Aorta (tissue), 5 donors: Measurements from ENCODE around the gene ZNF280C. TPM values are rescaled to one million over a fixed set of nuclear protein-coding genes. Genes with fewer than 3 reads are reported as not detected.

Experiments
- ATAC-seq: fragments of 200-7000 bp; cut with Tn5 transposase; one replicate; pipeline ENCODE4 v1.9.1; 2022; ENCODE audit warnings: moderate library complexity; ENCODE audit not compliant: low FRiP score
- DNase-seq, 2 donors: peaks; one replicate each; pipeline ENCODE4 v3.0.0-alpha.2; 2020
- H3K27ac ChIP-seq, 2 donors: one replicate each; pipeline ENCODE4 v1.5.1; 2013; ENCODE audit warnings: low read length in 2 of 2, mild to moderate bottlenecking in 2 of 2, moderate library complexity in 2 of 2, control low read depth in 1 of 2, inconsistent platforms in 1 of 2, low read depth in 1 of 2
- H3K27me3 ChIP-seq, 2 donors: one replicate each; pipeline ENCODE4 v1.6.1; 2013; ENCODE audit warnings: control low read depth in 1 of 2, low read length in 1 of 2, mild to moderate bottlenecking in 1 of 2, moderate library complexity in 1 of 2; ENCODE audit not compliant: insufficient read depth in 2 of 2, control insufficient read depth in 1 of 2
- H3K36me3 ChIP-seq, 2 donors: one replicate each; pipeline ENCODE4 v1.6.1; 2013; ENCODE audit warnings: control low read depth in 1 of 2, low read length in 1 of 2, mild to moderate bottlenecking in 1 of 2; ENCODE audit not compliant: insufficient read depth in 2 of 2, control insufficient read depth in 1 of 2
- H3K4me1 ChIP-seq, 2 donors: one replicate each; pipeline ENCODE4 v1.6.1; 2013; ENCODE audit warnings: low read length in 2 of 2, control low read depth in 1 of 2, mild to moderate bottlenecking in 1 of 2, moderate library complexity in 1 of 2; ENCODE audit not compliant: insufficient read depth in 2 of 2, control insufficient read depth in 1 of 2
- H3K4me3 ChIP-seq, 2 donors: one replicate each; pipeline ENCODE4 v1.5.1; 2013; ENCODE audit warnings: low read length in 2 of 2, control low read depth in 1 of 2, mild to moderate bottlenecking in 1 of 2
- H3K9me3 ChIP-seq: one replicate; pipeline ENCODE4 v1.6.1; 2013; ENCODE audit warnings: mild to moderate bottlenecking, low read length; ENCODE audit not compliant: control insufficient read depth
- WGBS, 2 donors: extraction: QIAGEN DNeasy Blood & Tissue Kit; methylation state at CpG; one replicate each; pipeline ENCODE4 v1.1.7; 2013; 5-methylcytosine and 5-hydroxymethylcytosine counted together
- intact Hi-C, 2 donors: fragments of 100-400 bp; cut with DNase I; formaldehyde crosslinking; loops; one replicate each; pipeline versions ENCODE4 v1.14.2 to v1.15.0; 2022
- long read RNA-seq, 2 donors: library from polyadenylated mRNA; unstranded; transcript quantifications; one replicate each; pipeline ENCODE4 v2.0.0, GENCODE V29; 2020 to 2021
- polyA plus RNA-seq, 2 donors: library from polyadenylated mRNA; stranded (reverse); fragments of 200-250 nt; gene quantifications; one replicate each; pipeline ENCODE4 v1.2.3, GENCODE V29; 2013
- total RNA-seq, 2 donors: library from RNA; stranded (reverse); fragmentation: NEBNext Ultra II Directional; extraction: Animal tissue kit (Norgen Biotek cat#: 25700); gene quantifications; one replicate each; pipeline ENCODE4 v1.2.1, GENCODE V29; 2021
- donor health status: healthy with polysubstance abuse.
- donor health status: Bipolar disorder and iron deficiency.
- donor health status: DM: no; HTN: no; CAD: no.
- donor health status: DM: no; HTN: no; CAD: no.
- donor health status: DM: yes; HTN: yes; CAD: no.

ZNF280C gene
- total RNA-seq (1 to 10 TPM; 5.0 TPM), polyA plus RNA-seq (under 1 TPM; 0.75 to 0.97 TPM)
- long read RNA-seq, donor 1, partial matches to known transcripts, result 1 of 3 reads
- long read RNA-seq, donor 1, other reads (novel, unspliced or antisense), result 2 of 3 reads
- long read RNA-seq, donor 2, result 0 reads

GRCh38 chrX:130268449-130269170, at the start of gene ZNF280C:
Gene ZNF280C, minus strand, starts transcription at chrX:130268899. Its CDS starts 8,450 bp downstream, at chrX:130260449.
- Histone ChIP-seq H3K36me3 (no peaks in the 10 kb centered on the region), H3K9me3 (no peaks in the 10 kb centered on the region), H3K4me3 (peak within 1 kb of the TSS; percentile 57 to 82), H3K4me1 (no peaks in the 10 kb centered on the region), H3K27me3 (no peaks in the 10 kb centered on the region), H3K27ac (peak within 1 kb of the TSS in 1 of 2 donors; percentile 81)
- intact Hi-C loops, result no loop called here
- 2 to 31% methylated on average over 59 of the region's 59 CpGs for WGBS, 2 donors
- DNase-seq (peak; percentile 93 to 95), ATAC-seq (peak; percentile 95)

GRCh38 chrX:130304587-130305368, 36.1 kb upstream of the ZNF280C start:
- ATAC-seq (no peak), DNase-seq (no peak)
- Histone ChIP-seq H3K9me3 (no peaks in the 10 kb centered on the region), H3K4me1 (no peaks in the 10 kb centered on the region), H3K27ac (no peak overlapping the region), H3K27me3 (no peaks in the 10 kb centered on the region), H3K4me3 (no peak overlapping the region), H3K36me3 (no peaks in the 10 kb centered on the region)
- intact Hi-C loops, result no loop called here
- WGBS, 2 donors, result 65 to 83% methylated on average over 5 of the region's 5 CpGs

DNA sequence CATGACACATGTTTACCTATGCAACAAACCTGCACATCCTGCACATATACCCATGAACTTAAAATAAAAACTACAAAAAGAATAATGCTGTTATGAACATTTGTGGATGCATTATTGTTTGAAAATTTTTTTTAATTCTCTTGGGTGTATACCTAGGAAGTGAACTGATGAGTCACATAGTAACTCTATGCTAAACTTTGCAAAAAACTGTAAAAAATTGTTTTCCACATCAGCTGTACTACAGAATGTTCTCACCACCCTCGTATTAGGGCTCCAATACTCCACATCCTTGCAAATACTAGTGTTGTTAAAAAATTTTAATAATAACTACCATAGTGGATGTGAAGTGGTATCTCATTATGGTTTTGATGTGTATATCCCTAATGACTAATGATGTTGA, 33.3 kb upstream of the ZNF280C start:
- ATAC-seq (no peak), DNase-seq (no peak)
- Histone ChIP-seq H3K4me3 (no peak overlapping the region), H3K27ac (no peak overlapping the region), H3K27me3 (no peaks in the 10 kb centered on the region), H3K36me3 (no peaks in the 10 kb centered on the region), H3K9me3 (no peaks in the 10 kb centered on the region), H3K4me1 (no peaks in the 10 kb centered on the region)
- 58 to 74% methylated on average over 1 of the region's 1 CpG for whole genome bisulfite sequencing, 2 donors
- intact Hi-C loops, result no loop called here

GRCh38 chrX:130301405-130301804, 32.7 kb upstream of the ZNF280C start:
- no peak overlapping the region for H3K27ac ChIP-seq
- 85 to 94% methylated on average over 1 of the region's 1 CpG for WGBS, 2 donors
- intact Hi-C loops, result no loop called here
- no peaks in the 10 kb centered on the region for H3K9me3 ChIP-seq
- DNase-seq (no peak), ATAC-seq (no peak)
- H3K4me3 ChIP-seq, result no peak overlapping the region
- no peaks in the 10 kb centered on the region for H3K4me1 ChIP-seq
- H3K27me3 ChIP-seq, result no peaks in the 10 kb centered on the region
- no peaks in the 10 kb centered on the region for H3K36me3 ChIP-seq

DNA sequence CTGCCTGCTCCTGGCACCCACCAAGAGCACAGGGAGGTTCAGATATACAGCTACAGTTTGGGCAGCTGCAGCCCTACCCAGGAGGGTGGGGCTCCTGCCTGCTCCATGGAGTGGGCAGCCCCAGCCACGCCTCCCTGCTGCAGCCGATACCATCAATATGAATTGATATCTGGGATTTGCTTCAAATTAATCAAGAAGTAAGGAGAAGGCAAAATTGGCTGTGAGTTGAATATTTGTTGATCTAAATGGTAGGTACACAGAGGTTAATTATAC, 31.2 kb upstream of the ZNF280C start:
- ATAC-seq (no peak), DNase-seq (no peak)
- intact Hi-C loops, result no loop called here
- no peaks in the 10 kb centered on the region for H3K27me3 ChIP-seq
- no peaks in the 10 kb centered on the region for H3K36me3 ChIP-seq
- no peaks in the 10 kb centered on the region for H3K4me1 ChIP-seq
- H3K9me3 ChIP-seq, result no peaks in the 10 kb centered on the region
- WGBS, 2 donors, result 51 to 73% methylated on average over 2 of the region's 2 CpGs
- no peak overlapping the region for H3K27ac ChIP-seq
- H3K4me3 ChIP-seq, result no peak overlapping the region

DNA sequence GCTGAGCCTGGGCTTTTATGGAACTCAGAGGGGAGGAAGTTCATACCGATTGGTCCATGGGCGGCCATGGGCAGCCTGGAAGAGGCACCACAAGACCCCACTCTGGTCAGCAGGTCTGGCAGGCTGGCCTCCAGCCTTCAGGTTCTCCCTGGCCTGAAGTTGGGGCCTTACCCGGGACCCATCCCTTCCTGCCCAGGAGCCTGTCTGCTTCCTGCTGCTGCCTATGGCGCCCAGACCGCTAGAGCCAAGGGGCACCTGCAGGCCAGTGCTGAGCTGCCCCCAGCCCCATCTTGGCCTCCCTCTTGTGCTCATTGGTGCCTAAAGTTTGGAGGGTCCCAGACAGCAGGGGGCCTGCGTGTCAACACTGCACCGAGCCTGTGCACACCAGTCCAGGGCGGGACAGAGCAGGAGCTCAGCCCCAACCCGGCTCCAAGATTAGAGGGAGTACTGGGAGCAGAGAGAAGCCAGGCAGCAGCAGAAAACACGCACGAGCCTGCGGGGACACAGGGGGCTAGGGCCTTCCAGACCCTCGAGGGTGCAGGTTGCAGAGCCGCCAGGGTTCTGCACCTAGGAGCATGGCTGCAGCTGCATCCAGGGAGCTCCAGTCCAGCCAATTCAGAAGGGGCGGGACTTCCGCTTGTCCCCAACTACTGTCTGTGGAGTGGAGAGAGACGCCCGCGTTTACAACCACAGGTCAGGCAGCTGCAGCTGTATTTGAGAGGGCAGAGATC, 30.7 kb upstream of the ZNF280C start:
- no peak for DNase-seq
- WGBS, 2 donors, result 69 to 76% methylated on average over 18 to 19 of the region's 19 CpGs
- Histone ChIP-seq H3K4me3 (no peak overlapping the region), H3K36me3 (no peaks in the 10 kb centered on the region), H3K27me3 (no peaks in the 10 kb centered on the region), H3K4me1 (no peaks in the 10 kb centered on the region), H3K27ac (no peak overlapping the region), H3K9me3 (no peaks in the 10 kb centered on the region)
- intact Hi-C loops, result no loop called here
- peak; percentile 44 for ATAC-seq

- Histone ChIP-seq H3K9me3 (no peaks in the 10 kb centered on the region), H3K27me3 (no peaks in the 10 kb centered on the region), H3K4me1 (no peaks in the 10 kb centered on the region), H3K27ac (no peak overlapping the region), H3K4me3 (no peak overlapping the region), H3K36me3 (no peaks in the 10 kb centered on the region)
- DNase-seq (no peak), ATAC-seq (no peak)
- intact Hi-C loops, result no loop called here
- WGBS, 2 donors, result 6 to 15% methylated on average over 2 of the region's 2 CpGs
These were observed 28.0 kb upstream of the ZNF280C start for GRCh38 chrX:130296743-130297142.

GRCh38 chrX:130296297-130296678, 27.6 kb upstream of the ZNF280C start:
- ATAC-seq (no peak), DNase-seq (no peak)
- 20 to 58% methylated on average over 3 of the region's 3 CpGs for WGBS, 2 donors
- Histone ChIP-seq H3K27ac (no peak overlapping the region), H3K4me3 (no peak overlapping the region), H3K9me3 (no peaks in the 10 kb centered on the region), H3K27me3 (no peaks in the 10 kb centered on the region), H3K36me3 (no peaks in the 10 kb centered on the region), H3K4me1 (no peaks in the 10 kb centered on the region)
- intact Hi-C loops, result no loop called here
